Measurements from ENCODE around the gene SSRP1.

GRCh38 chr11:57287884-57288283 lies 47.8 kb downstream of the SSRP1 start:
- TF ChIP-seq CTCF (IDR thresholded peaks at IDR 0.05; ENCODE audit: low read depth, low read length) (no peak), POLR2A (IDR thresholded peaks at IDR 0.05; ENCODE audit: extremely low read depth, insufficient read length) (no peak), MAX (IDR thresholded peaks at IDR 0.05; ENCODE audit: low read depth, low read length) (no peak)

All from NB4 (cell line).